ENCODE results near the gene CPNE9. TPM values are rescaled to one million over a fixed set of nuclear protein-coding genes. Genes with fewer than 3 reads are reported as not detected.
A peak's percentile ranks its signal among the peaks of the same experiment; 100 is the strongest.

The CPNE9 gene
- total and polyA plus RNA-seq, 2 experiments from 2014 or later, result not detected

DNA sequence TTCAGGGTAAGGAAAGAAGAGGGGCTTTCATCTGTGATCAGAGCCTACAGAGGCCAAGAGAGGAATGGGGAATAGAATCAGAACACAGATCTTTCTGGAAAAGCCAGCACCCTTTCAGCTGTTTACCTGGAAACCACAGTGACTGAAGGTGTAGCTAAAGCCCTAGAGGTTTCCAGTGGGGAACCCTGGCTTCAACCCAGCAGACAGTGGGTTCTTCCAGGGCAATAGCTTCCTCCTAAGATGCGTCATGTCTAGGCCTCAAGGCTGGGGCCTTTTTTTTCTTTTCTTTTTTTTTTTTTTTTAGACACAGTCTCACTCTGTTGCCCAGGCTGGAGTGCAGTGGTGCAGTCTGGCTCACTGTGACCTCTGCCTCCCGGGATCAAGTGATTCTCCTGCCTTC, 3.1 kb upstream of the CPNE9 start:
- Histone ChIP-seq H3K27me3 (peaks cover 20% of the 10 kb centered on the region), H3K4me2 (no peak overlapping the region), H3K36me3 (replicated peaks; ENCODE audit: insufficient read depth, low read depth) (no peaks in the 10 kb centered on the region), H3K79me2 (no peaks in the 10 kb centered on the region), H4K20me1 (ENCODE audit: insufficient read depth, poor library complexity, severe bottlenecking) (no peaks in the 10 kb centered on the region), H3K9me2 (replicated peaks; ENCODE audit: insufficient read depth) (no peaks in the 10 kb centered on the region), H3K27ac (no peak overlapping the region), H2AFZ (no peak overlapping the region), H3K4me3 (no peak overlapping the region), H3K4me1 (ENCODE audit: insufficient read depth) (peaks cover 10% of the 10 kb centered on the region), H3K9me3 (ENCODE audit: low read depth) (no peaks in the 10 kb centered on the region)
- 97% methylated on average over 2 of the region's 2 CpGs for WGBS (ENCODE audit: low lambda C conversion rate, missing lambda C conversion rate)
- TF ChIP-seq EZH2 (IDR thresholded peaks at IDR 0.05; ENCODE audit: borderline replicate concordance) (no peak), CTCF (IDR thresholded peaks at IDR 0.05; ENCODE audit: poor library complexity) (no peak), EZH2phosphoT487 (IDR thresholded peaks at IDR 0.05; ENCODE audit: low read depth, severe bottlenecking, unreplicated experiment) (no peak)
- DNase-seq (ENCODE audit: low spot score), result no peak

- Histone ChIP-seq H3K9me3 (ENCODE audit: low read depth) (no peaks in the 10 kb centered on the region), H4K20me1 (ENCODE audit: insufficient read depth, poor library complexity, severe bottlenecking) (no peaks in the 10 kb centered on the region), H3K4me3 (no peak overlapping the region), H3K4me1 (ENCODE audit: insufficient read depth) (peaks cover 10% of the 10 kb centered on the region), H3K36me3 (replicated peaks; ENCODE audit: insufficient read depth, low read depth) (no peaks in the 10 kb centered on the region), H3K27me3 (peaks cover 25% of the 10 kb centered on the region), H2AFZ (no peak overlapping the region), H3K79me2 (no peaks in the 10 kb centered on the region), H3K9me2 (replicated peaks; ENCODE audit: insufficient read depth) (no peaks in the 10 kb centered on the region), H3K27ac (no peak overlapping the region), H3K4me2 (no peak overlapping the region)
- DNase-seq (ENCODE audit: low spot score), result no peak
- TF ChIP-seq EZH2 (IDR thresholded peaks at IDR 0.05; ENCODE audit: borderline replicate concordance) (no peak), CTCF (IDR thresholded peaks at IDR 0.05; ENCODE audit: poor library complexity) (no peak), EZH2phosphoT487 (IDR thresholded peaks at IDR 0.05; ENCODE audit: low read depth, severe bottlenecking, unreplicated experiment) (no peak)
- 97% methylated on average over 7 of the region's 7 CpGs for whole genome bisulfite sequencing (ENCODE audit: low lambda C conversion rate, missing lambda C conversion rate)
These were observed 2.6 kb upstream of the CPNE9 start for GRCh38 chr3:9701006-9701405.

- Histone ChIP-seq H2AFZ (no peak overlapping the region), H3K4me3 (no peak overlapping the region), H3K36me3 (replicated peaks; ENCODE audit: insufficient read depth, low read depth) (no peaks in the 10 kb centered on the region), H3K79me2 (no peaks in the 10 kb centered on the region), H3K27ac (no peak overlapping the region), H3K27me3 (peaks cover 30% of the 10 kb centered on the region), H3K9me2 (replicated peaks; ENCODE audit: insufficient read depth) (no peaks in the 10 kb centered on the region), H3K4me1 (ENCODE audit: insufficient read depth) (peaks cover 10% of the 10 kb centered on the region), H3K4me2 (no peak overlapping the region), H3K9me3 (ENCODE audit: low read depth) (no peaks in the 10 kb centered on the region), H4K20me1 (ENCODE audit: insufficient read depth, poor library complexity, severe bottlenecking) (no peaks in the 10 kb centered on the region)
- TF ChIP-seq EZH2phosphoT487 (IDR thresholded peaks at IDR 0.05; ENCODE audit: low read depth, severe bottlenecking, unreplicated experiment) (no peak), EZH2 (IDR thresholded peaks at IDR 0.05; ENCODE audit: borderline replicate concordance) (no peak), CTCF (IDR thresholded peaks at IDR 0.05; ENCODE audit: poor library complexity) (no peak)
- no peak for DNase-seq (ENCODE audit: low spot score)
- WGBS (ENCODE audit: low lambda C conversion rate, missing lambda C conversion rate), result 95% methylated on average over 9 of the region's 10 CpGs
These were observed 1.9 kb upstream of the CPNE9 start for GRCh38 chr3:9701711-9702110.

GRCh38 chr3:9703240-9703639, 393 bp upstream of the CPNE9 start:
- Histone ChIP-seq H3K9me3 (ENCODE audit: low read depth) (no peaks in the 10 kb centered on the region), H3K27me3 (peaks cover 30% of the 10 kb centered on the region), H3K27ac (no peak overlapping the region), H3K4me1 (ENCODE audit: insufficient read depth) (peaks cover 10% of the 10 kb centered on the region), H3K4me3 (no peak overlapping the region), H3K79me2 (no peaks in the 10 kb centered on the region), H3K36me3 (replicated peaks; ENCODE audit: insufficient read depth, low read depth) (no peaks in the 10 kb centered on the region), H4K20me1 (ENCODE audit: insufficient read depth, poor library complexity, severe bottlenecking) (no peaks in the 10 kb centered on the region), H3K9me2 (replicated peaks; ENCODE audit: insufficient read depth) (no peaks in the 10 kb centered on the region), H2AFZ (no peak overlapping the region), H3K4me2 (peak overlapping the region; percentile 91)
- WGBS (ENCODE audit: low lambda C conversion rate, missing lambda C conversion rate), result 84% methylated on average over 4 of the region's 4 CpGs
- TF ChIP-seq CTCF (IDR thresholded peaks at IDR 0.05; ENCODE audit: poor library complexity) (no peak), EZH2 (IDR thresholded peaks at IDR 0.05; ENCODE audit: borderline replicate concordance) (no peak), EZH2phosphoT487 (IDR thresholded peaks at IDR 0.05; ENCODE audit: low read depth, severe bottlenecking, unreplicated experiment) (no peak)
- no peak for DNase-seq (ENCODE audit: low spot score)

Measured in hepatocyte (in vitro differentiated cells).